IMR-90 (cell line): ENCODE data around the gene ATF1. TPM values are rescaled to one million over a fixed set of nuclear protein-coding genes. Genes with fewer than 3 reads are reported as not detected.
"Not testable (repeated sequence)": the region's sequence is repeated elsewhere in the genome, so short reads cannot be mapped to it uniquely, and the experiment has no call there.

ENCODE experiments used
- ATAC-seq: fragments of 200-7000 bp; cut with Tn5 transposase; 2 replicates; pipeline ENCODE4 v1.9.1; 2020; ENCODE audit warnings: low read depth, mild to moderate bottlenecking, moderate library complexity
- BruUV-seq: library from RNA; stranded (reverse); fragments of 400-500 nt; replicated peaks from 2 replicates; lab custom pipeline; 2021; lab: Mats Ljungman, UMichigan
- CTCF ChIA-PET: fragments of 300-600 bp; formaldehyde crosslinking; extraction: SDS; loops from one replicate; lab custom pipeline; 2021; ENCODE audit warnings: antibody characterized with exemption; lab: Yijun Ruan, JAX
- POLR2A ChIA-PET: fragments of 300-600 bp; sonication (Branson Sonifier 250); formaldehyde crosslinking; loops from one replicate; lab custom pipeline; 2022; ENCODE audit warnings: antibody characterized with exemption; ENCODE audit not compliant: unreplicated experiment; lab: Charles Lee
- DNase-seq: peaks from one replicate; pipeline ENCODE4 v3.0.0; 2013
- H2AFZ ChIP-seq: replicated peaks from 2 replicates; pipeline ENCODE3; 2013; ENCODE audit warnings: low read length, mild to moderate bottlenecking; ENCODE audit not compliant: poor library complexity
- H2AK5ac ChIP-seq: 2 replicates; pipeline ENCODE4 v1.6.1; 2013; ENCODE audit warnings: low read depth, low read length, inconsistent platforms
- H2AK9ac ChIP-seq: replicated peaks from 2 replicates; pipeline ENCODE3; 2013; ENCODE audit warnings: mild to moderate bottlenecking, low read depth, low read length, moderate library complexity; ENCODE audit not compliant: poor library complexity
- H2BK120ac ChIP-seq: 2 replicates; pipeline ENCODE4 v1.6.1; 2013; ENCODE audit warnings: low read depth, low read length, inconsistent platforms
- H2BK15ac ChIP-seq: 3 replicates; pipeline ENCODE4 v1.6.1; 2013; ENCODE audit warnings: low read depth, low read length, inconsistent platforms
- H2BK20ac ChIP-seq: 2 replicates; pipeline ENCODE4 v1.6.1; 2013; ENCODE audit warnings: low read depth, mild to moderate bottlenecking, inconsistent platforms, low read length, moderate library complexity
- H2BK5ac ChIP-seq: 2 replicates; pipeline ENCODE4 v1.6.1; 2013; ENCODE audit warnings: mild to moderate bottlenecking, low read depth, low read length, inconsistent platforms; ENCODE audit not compliant: poor library complexity, severe bottlenecking
- H3K14ac ChIP-seq: replicated peaks from 2 replicates; pipeline ENCODE4 v1.6.1; 2013; ENCODE audit warnings: low read depth, low read length, inconsistent platforms
- H3K18ac ChIP-seq: 2 replicates; pipeline ENCODE4 v1.6.1; 2013; ENCODE audit warnings: low read depth, low read length, control low read depth
- H3K23ac ChIP-seq: 2 replicates; pipeline ENCODE4 v1.6.1; 2013; ENCODE audit warnings: low read depth, low read length, inconsistent platforms
- H3K27ac ChIP-seq: 2 replicates; pipeline ENCODE4 v1.5.1; 2013; ENCODE audit warnings: mild to moderate bottlenecking, control low read depth, low read length; ENCODE audit not compliant: insufficient read depth
- H3K27me3 ChIP-seq: 2 replicates; pipeline ENCODE4 v1.6.1; 2013; ENCODE audit warnings: low read length; ENCODE audit not compliant: control insufficient read depth, insufficient read depth
- H3K36me3 ChIP-seq: 2 replicates; pipeline ENCODE4 v1.6.1; 2013; ENCODE audit warnings: low read length, mixed read lengths; ENCODE audit not compliant: control insufficient read depth, insufficient read depth
- H3K4ac ChIP-seq: 2 replicates; pipeline ENCODE4 v1.6.1; 2013; ENCODE audit warnings: low read depth, low read length, inconsistent platforms
- H3K4me1 ChIP-seq: 2 replicates; pipeline ENCODE4 v1.6.1; 2013; ENCODE audit warnings: low read length, mixed read lengths; ENCODE audit not compliant: control insufficient read depth, insufficient read depth
- H3K4me2 ChIP-seq: 2 replicates; pipeline ENCODE4 v1.6.1; 2013; ENCODE audit warnings: low read depth, mild to moderate bottlenecking, control low read depth, low read length, moderate library complexity
- H3K4me3 ChIP-seq: 2 replicates; pipeline ENCODE4 v1.5.1; 2013; ENCODE audit warnings: low read depth, mild to moderate bottlenecking, control low read depth, low read length, moderate library complexity; ENCODE audit not compliant: insufficient read depth
- H3K56ac ChIP-seq: 2 replicates; pipeline ENCODE4 v1.6.1; 2013; ENCODE audit warnings: low read length, inconsistent platforms; ENCODE audit not compliant: insufficient read depth; ENCODE audit errors: extremely low read depth
- H3K79me1 ChIP-seq, 2 experiments: 2 replicates each; pipeline ENCODE4 v1.6.1; 2013; ENCODE audit warnings: low read length in 2 of 2, inconsistent platforms in 1 of 2, low read depth in 1 of 2
- H3K9ac ChIP-seq: 2 replicates; pipeline ENCODE4 v1.6.1; 2013; ENCODE audit warnings: low read depth, low read length, control low read depth
- H3K9me1 ChIP-seq: 2 replicates; pipeline ENCODE4 v1.6.1; 2013; ENCODE audit warnings: low read length, inconsistent platforms; ENCODE audit not compliant: insufficient read depth
- H3K9me3 ChIP-seq: 2 replicates; pipeline ENCODE4 v1.6.1; 2013; ENCODE audit warnings: low read length; ENCODE audit not compliant: control insufficient read depth, insufficient read depth
- H4K20me1 ChIP-seq: 2 replicates; pipeline ENCODE4 v1.6.1; 2013; ENCODE audit warnings: low read length, inconsistent platforms; ENCODE audit not compliant: insufficient read depth
- H4K5ac ChIP-seq: 2 replicates; pipeline ENCODE4 v1.6.1; 2013; ENCODE audit warnings: mild to moderate bottlenecking, low read depth, low read length, control low read depth
- H4K8ac ChIP-seq, 2 experiments: 2 replicates each; pipeline ENCODE4 v1.6.1; 2013; ENCODE audit warnings: low read depth in 2 of 2, low read length in 2 of 2, control low read depth in 1 of 2, inconsistent platforms in 1 of 2
- H4K91ac ChIP-seq: 2 replicates; pipeline ENCODE4 v1.6.1; 2013; ENCODE audit warnings: low read depth, low read length, inconsistent platforms; ENCODE audit not compliant: insufficient read depth
- WGBS, 2 experiments: methylation state at CpG; one replicate each; pipeline versions ENCODE4 v1.1.5 to v1.1.7; 2013; ENCODE audit warnings: missing lambda C conversion rate in 2 of 2; ENCODE audit not compliant: insufficient read length in 1 of 2; ENCODE audit errors: extremely low coverage in 2 of 2; 5-methylcytosine and 5-hydroxymethylcytosine counted together
- dilution Hi-C: fragments of 300-500 bp; cut with HindIII; formaldehyde crosslinking; loops from one replicate; pipeline ENCODE4 v1.14.3; 2018; ENCODE audit warnings: low sequenced_read_pairs; ENCODE audit not compliant: unreplicated experiment
- in situ Hi-C: fragments of 300-500 bp; cut with MboI; formaldehyde crosslinking; loops from 3 replicates; pipeline ENCODE4 v1.14.3; 2019; ENCODE audit warnings: low sequenced_read_pairs, inconsistent platforms, mixed read lengths
- intact Hi-C: fragments of 100-400 bp; cut with micrococcal nuclease; formaldehyde crosslinking; loops from 2 replicates; pipeline ENCODE4 v1.10.0; 2022
- polyA plus RNA-seq, 3 experiments: library from polyadenylated mRNA; depleted of rRNA; stranded (reverse); fragments of >200 nt; gene quantifications; 2 replicates each; pipeline ENCODE4 v1.2.3, GENCODE V29; 2012; ENCODE audit warnings: low replicate concordance in 1 of 3
- total RNA-seq: library from RNA; depleted of rRNA; stranded (reverse); fragments of >200 nt; gene quantifications from 2 replicates; pipeline ENCODE4 v1.2.3, GENCODE V29; 2012

Gene ATF1
- total and polyA plus RNA-seq, 2 of the 4 experiments (the other 2 are of a cell fraction): 20.6 to 24.0 TPM

- H4K91ac ChIP-seq, in situ Hi-C loops, H3K9me1 ChIP-seq, H2BK20ac ChIP-seq, H3K27ac ChIP-seq, H3K27me3 ChIP-seq, H3K9ac ChIP-seq, H2BK15ac ChIP-seq, CTCF ChIA-PET, H4K8ac ChIP-seq, H3K79me1 ChIP-seq, H3K4me2 ChIP-seq, dilution Hi-C loops, H3K36me3 ChIP-seq, H2BK120ac ChIP-seq, H2AFZ ChIP-seq, POLR2A ChIA-PET, DNase-seq, H3K4ac ChIP-seq, BruUV-seq, H3K14ac ChIP-seq, H2AK5ac ChIP-seq, H3K18ac ChIP-seq, H2AK9ac ChIP-seq, H3K56ac ChIP-seq, H3K23ac ChIP-seq, intact Hi-C loops, H4K20me1 ChIP-seq, H3K4me3 ChIP-seq, H3K9me3 ChIP-seq, H2BK5ac ChIP-seq, H4K5ac ChIP-seq, ATAC-seq, H3K4me1 ChIP-seq: not testable (repeated sequence)
- no CpG with 5 or more reads among the region's 1 CpG for WGBS, 2 experiments
Measured at GRCh38 chr12:50855218-50855617, 91.3 kb downstream of the ATF1 start.

GRCh38 chr12:50855679-50856078 lies 91.8 kb downstream of the ATF1 start:
- H4K8ac ChIP-seq, H4K5ac ChIP-seq, H3K4me3 ChIP-seq, H3K9me3 ChIP-seq, CTCF ChIA-PET, H2AFZ ChIP-seq, H3K18ac ChIP-seq, H4K91ac ChIP-seq, H3K14ac ChIP-seq, H3K23ac ChIP-seq, BruUV-seq, H2BK20ac ChIP-seq, H2BK120ac ChIP-seq, H3K4me1 ChIP-seq, POLR2A ChIA-PET, H3K9ac ChIP-seq, in situ Hi-C loops, dilution Hi-C loops, H2BK5ac ChIP-seq, H2BK15ac ChIP-seq, DNase-seq, H3K27me3 ChIP-seq, H3K4ac ChIP-seq, H3K9me1 ChIP-seq, H3K27ac ChIP-seq, ATAC-seq, H3K36me3 ChIP-seq, H3K4me2 ChIP-seq, H2AK5ac ChIP-seq, H3K56ac ChIP-seq, H2AK9ac ChIP-seq, intact Hi-C loops, H4K20me1 ChIP-seq, H3K79me1 ChIP-seq: not testable (repeated sequence)
- WGBS, 2 experiments: no CpG with 5 or more reads among the region's 2 CpGs
